Gastroesophageal sphincter (tissue), 3 donors: ENCODE measurements around the gene REPS1.

ENCODE experiments used
- CTCF ChIP-seq, 4 experiments: fragments of 200-600 bp in 2 of 4; fragments of 450-650 bp in 2 of 4; sonication (generic) in 1 of 4; IDR thresholded peaks; one replicate each; pipeline ENCODE4 v1.5.1; 2017 to 2019; ENCODE audit warnings: antibody characterized with exemption in 4 of 4, mild to moderate bottlenecking in 2 of 4, moderate library complexity in 2 of 4
- EP300 ChIP-seq: sonication (generic); formaldehyde crosslinking; IDR thresholded peaks from one replicate; pipeline ENCODE4 v1.6.1; 2017; ENCODE audit warnings: antibody characterized with exemption, mild to moderate bottlenecking
- POLR2A ChIP-seq, 2 donors: fragments of 450-650 bp; IDR thresholded peaks; one replicate each; pipeline ENCODE4 v1.6.1; 2017; ENCODE audit warnings: antibody characterized with exemption in 2 of 2, mild to moderate bottlenecking in 2 of 2, moderate library complexity in 1 of 2
- POLR2AphosphoS5 ChIP-seq: sonication (generic); formaldehyde crosslinking; IDR thresholded peaks from one replicate; pipeline ENCODE4 v1.6.1; 2017; ENCODE audit warnings: antibody characterized with exemption

GRCh38 chr6:138997136-138997535 lies 9.1 kb upstream of the REPS1 start:
- TF ChIP-seq CTCF (IDR thresholded peaks at IDR 0.05) (no peak), POLR2AphosphoS5 (no peak), POLR2A (IDR thresholded peaks at IDR 0.05) (no peak), EP300 (no peak)
